ENCODE data around the gene ARHGAP15. TPM values are rescaled to one million over a fixed set of nuclear protein-coding genes. Genes with fewer than 3 reads are reported as not detected.

Gene ARHGAP15
- total and polyA plus RNA-seq, 3 experiments from 2014 or later = 41.3 to 328 (median 41.4) TPM

DNA sequence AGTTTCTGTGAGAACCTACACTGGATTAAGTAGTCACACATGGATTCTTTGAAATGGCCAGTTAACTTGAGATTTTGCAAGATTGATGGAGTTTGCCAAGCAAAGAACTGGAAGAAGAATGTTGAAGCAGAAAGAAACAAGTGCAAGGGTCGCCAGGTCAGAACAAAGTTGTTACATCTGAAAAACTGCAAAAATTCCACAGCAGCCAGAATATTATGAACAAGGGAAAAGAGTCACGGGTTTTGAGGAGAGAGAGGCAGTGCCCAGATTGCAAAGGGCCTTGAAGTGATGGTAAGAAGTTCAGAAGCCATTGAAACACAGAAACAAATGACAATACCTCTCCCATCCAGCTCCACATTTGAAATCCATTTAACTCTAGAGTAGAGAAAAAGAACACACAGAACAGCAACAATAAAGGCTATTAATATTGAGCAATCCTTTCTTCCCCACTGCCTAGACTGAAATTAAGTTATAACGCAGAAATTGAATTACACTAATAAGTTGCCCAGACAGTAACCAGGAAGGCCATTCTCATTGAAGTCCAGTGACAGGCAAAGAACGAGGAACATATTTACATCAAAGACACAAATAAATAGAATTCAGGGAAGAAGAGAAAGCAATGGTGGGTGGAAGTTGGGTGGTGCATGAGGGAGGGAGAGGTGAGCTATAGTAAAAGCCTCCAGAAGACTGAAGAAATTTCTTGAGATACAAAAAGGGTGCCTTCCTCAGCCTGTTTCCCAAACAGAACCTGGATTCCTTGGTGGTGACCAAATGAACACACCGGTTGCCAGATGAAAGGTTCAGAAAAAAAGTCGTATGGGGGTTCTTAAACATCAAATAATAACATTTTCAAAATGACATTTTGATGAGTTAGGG is 80.6 kb downstream of the ARHGAP15 start:
- ChIA-PET CTCF (interaction anchor here (1.0 to 1.4 kb wide), 2 partner anchors 13 kb away, joined by 3 to 4 read pairs; no protein-coding TSS in a partner anchor), POLR2A (no interaction called here)
- DNase-seq = no peak
- H3K27ac Mint-ChIP-seq = peak overlapping the region in 4 of 8 donors; percentile 11 to 35 (median 20)
- no peak overlapping the region for H3K27ac ChIP-seq (ENCODE audit: low read depth, low read length)
- H3K9me3 Mint-ChIP-seq = no peaks in the 10 kb centered on the region
- no peaks in the 10 kb centered on the region for H3K36me3 ChIP-seq (ENCODE audit: insufficient read depth, low read length)
- H3K4me1 ChIP-seq (ENCODE audit: insufficient read depth, low read length) = peaks cover 16% of the 10 kb centered on the region
- H3K4me1 Mint-ChIP-seq = peaks cover 45 to 79% (median 70%) of the 10 kb centered on the region in 3 donors
- no peaks in the 10 kb centered on the region for H3K9me3 ChIP-seq (ENCODE audit: low read length)
- no peaks in the 10 kb centered on the region for H3K27me3 ChIP-seq (ENCODE audit: insufficient read depth, low read length, poor library complexity, severe bottlenecking)
- no peaks in the 10 kb centered on the region for H3K27me3 Mint-ChIP-seq
- no peak overlapping the region for H3K4me3 Mint-ChIP-seq
- peaks cover 13 to 57% (median 21%) of the 10 kb centered on the region in 3 donors for H3K36me3 Mint-ChIP-seq
- H3K4me3 ChIP-seq (ENCODE audit: low read length) = no peak overlapping the region

DNA sequence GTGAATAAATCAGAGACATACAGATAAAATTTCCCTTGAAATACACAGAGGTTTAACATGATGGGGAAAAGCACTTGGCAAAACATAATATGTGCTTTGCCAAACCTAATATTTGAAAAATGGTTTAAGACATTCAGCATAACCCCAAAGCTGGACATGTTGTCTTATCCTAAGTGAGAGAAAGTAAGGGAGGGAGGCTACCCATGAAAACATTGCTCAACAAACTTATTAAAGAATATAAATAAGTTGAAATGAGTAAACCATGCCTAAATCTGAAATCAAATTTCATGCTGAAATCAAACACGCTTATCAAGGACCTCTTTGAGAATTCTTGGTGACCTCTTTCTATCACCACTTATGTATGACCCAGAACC is 81.2 kb downstream of the ARHGAP15 start:
- peak overlapping the region in 2 of 8 donors; percentile 19 to 35 for H3K27ac Mint-ChIP-seq
- POLR2A ChIA-PET = no interaction called here

GRCh38 chr2:143217512-143218115 is 88.4 kb downstream of the ARHGAP15 start:
- H3K4me3 Mint-ChIP-seq = peak overlapping the region in 3 of 7 donors; percentile 19 to 72 (median 24)
- ChIA-PET CTCF (interaction anchor here (0.8 to 3.1 kb wide), 5 partner anchors 10 to 105 kb away, joined by 3 to 15 read pairs (median 3); no protein-coding TSS in a partner anchor), POLR2A (no interaction called here)
- no peaks in the 10 kb centered on the region for H3K9me3 Mint-ChIP-seq
- no peaks in the 10 kb centered on the region for H3K27me3 Mint-ChIP-seq
- peaks cover 6% of the 10 kb centered on the region for H3K4me1 ChIP-seq (ENCODE audit: insufficient read depth, low read length)
- H3K9me3 ChIP-seq (ENCODE audit: low read length) = no peaks in the 10 kb centered on the region
- H3K36me3 Mint-ChIP-seq = peaks cover 11 to 62% (median 19%) of the 10 kb centered on the region in 3 donors
- no peak overlapping the region for H3K27ac ChIP-seq (ENCODE audit: low read depth, low read length)
- H3K4me1 Mint-ChIP-seq = peaks cover 44 to 68% (median 67%) of the 10 kb centered on the region in 3 donors
- H3K36me3 ChIP-seq (ENCODE audit: insufficient read depth, low read length) = no peaks in the 10 kb centered on the region
- H3K27ac Mint-ChIP-seq = peak overlapping the region; percentile 33 to 90 (median 68)
- no peak overlapping the region for H3K4me3 ChIP-seq (ENCODE audit: low read length)
- no peak for DNase-seq
- no peaks in the 10 kb centered on the region for H3K27me3 ChIP-seq (ENCODE audit: insufficient read depth, low read length, poor library complexity, severe bottlenecking)

More for the DNA sequence above, 81.2 kb downstream of the ARHGAP15 start:
- CTCF ChIA-PET = interaction anchor here (1.4 kb wide), 1 partner anchor 12 kb away, joined by 4 read pairs; no protein-coding TSS in a partner anchor
- Histone ChIP-seq H3K4me1 (ENCODE audit: insufficient read depth, low read length) (peaks cover 11% of the 10 kb centered on the region), H3K27ac (ENCODE audit: low read depth, low read length) (no peak overlapping the region), H3K36me3 (ENCODE audit: insufficient read depth, low read length) (no peaks in the 10 kb centered on the region), H3K4me3 (ENCODE audit: low read length) (no peak overlapping the region), H3K27me3 (ENCODE audit: insufficient read depth, low read length, poor library complexity, severe bottlenecking) (no peaks in the 10 kb centered on the region), H3K9me3 (ENCODE audit: low read length) (no peaks in the 10 kb centered on the region)
- Mint-ChIP-seq H3K9me3 (no peaks in the 10 kb centered on the region), H3K4me3 (no peak overlapping the region), H3K36me3 (peaks cover 13 to 56% (median 26%) of the 10 kb centered on the region in 3 donors), H3K4me1 (peaks cover 42 to 79% (median 70%) of the 10 kb centered on the region in 3 donors), H3K27me3 (no peaks in the 10 kb centered on the region)
- no peak for DNase-seq

- H3K4me3 Mint-ChIP-seq = no peak overlapping the region
- H3K9me3 Mint-ChIP-seq = no peaks in the 10 kb centered on the region
- Histone ChIP-seq H3K4me3 (ENCODE audit: low read length) (no peak overlapping the region), H3K4me1 (ENCODE audit: insufficient read depth, low read length) (peaks cover 13% of the 10 kb centered on the region), H3K27me3 (ENCODE audit: insufficient read depth, low read length, poor library complexity, severe bottlenecking) (no peaks in the 10 kb centered on the region), H3K27ac (ENCODE audit: low read depth, low read length) (no peak overlapping the region), H3K9me3 (ENCODE audit: low read length) (no peaks in the 10 kb centered on the region), H3K36me3 (ENCODE audit: insufficient read depth, low read length) (no peaks in the 10 kb centered on the region)
- DNase-seq = no peak
- H3K4me1 Mint-ChIP-seq = peaks cover 50 to 74% (median 72%) of the 10 kb centered on the region in 3 donors
- no peaks in the 10 kb centered on the region for H3K27me3 Mint-ChIP-seq
- peaks cover 11 to 59% (median 15%) of the 10 kb centered on the region in 3 donors for H3K36me3 Mint-ChIP-seq
- peak overlapping the region in 2 of 8 donors; percentile 32 to 41 for H3K27ac Mint-ChIP-seq
- CTCF ChIA-PET = interaction anchor here (1.0 kb wide), 1 partner anchor 40 kb away, joined by 3 read pairs; no protein-coding TSS in a partner anchor
- POLR2A ChIA-PET = no interaction called here
Measured at GRCh38 chr2:143218621-143219020, 89.4 kb downstream of the ARHGAP15 start.

DNA sequence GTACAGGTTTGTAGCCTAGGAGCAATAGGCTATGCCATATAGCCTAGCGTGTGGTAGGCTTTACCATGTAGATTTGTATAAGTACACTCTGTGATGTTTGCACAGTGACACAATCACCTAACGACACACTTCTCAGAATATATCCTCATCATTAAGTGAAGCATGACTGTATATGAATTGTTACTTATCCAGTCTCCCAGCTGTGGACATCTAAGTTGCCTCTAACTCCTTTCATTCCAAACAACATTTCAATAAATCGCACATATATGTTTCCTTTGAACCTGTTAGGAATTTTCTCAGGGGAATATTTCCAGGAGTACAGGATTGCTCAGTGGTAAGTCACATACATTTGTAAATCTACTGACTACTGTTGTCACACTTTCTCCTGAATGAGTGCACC is 90.0 kb downstream of the ARHGAP15 start:
- Histone ChIP-seq H3K4me3 (ENCODE audit: low read length) (no peak overlapping the region), H3K27ac (ENCODE audit: low read depth, low read length) (no peak overlapping the region), H3K9me3 (ENCODE audit: low read length) (no peaks in the 10 kb centered on the region), H3K27me3 (ENCODE audit: insufficient read depth, low read length, poor library complexity, severe bottlenecking) (no peaks in the 10 kb centered on the region), H3K36me3 (ENCODE audit: insufficient read depth, low read length) (no peaks in the 10 kb centered on the region), H3K4me1 (ENCODE audit: insufficient read depth, low read length) (peaks cover 15% of the 10 kb centered on the region)
- no peaks in the 10 kb centered on the region for H3K27me3 Mint-ChIP-seq
- no peak overlapping the region for H3K4me3 Mint-ChIP-seq
- H3K9me3 Mint-ChIP-seq = no peaks in the 10 kb centered on the region
- no peak for DNase-seq
- peaks cover 54 to 75% (median 75%) of the 10 kb centered on the region in 3 donors for H3K4me1 Mint-ChIP-seq
- ChIA-PET CTCF (no interaction called here), POLR2A (no interaction called here)
- H3K36me3 Mint-ChIP-seq = peaks cover 11 to 60% (median 15%) of the 10 kb centered on the region in 3 donors
- H3K27ac Mint-ChIP-seq = peak overlapping the region in 3 of 8 donors; percentile 2 to 49 (median 10)

GRCh38 chr2:143223556-143223955 is 94.3 kb downstream of the ARHGAP15 start:
- H3K27ac ChIP-seq (ENCODE audit: low read depth, low read length) = no peak overlapping the region
- no peaks in the 10 kb centered on the region for H3K27me3 Mint-ChIP-seq
- peaks cover 32% of the 10 kb centered on the region for H3K4me1 ChIP-seq (ENCODE audit: insufficient read depth, low read length)
- H3K4me3 ChIP-seq (ENCODE audit: low read length) = no peak overlapping the region
- POLR2A ChIA-PET = interaction anchor here (1.1 kb wide), 1 partner anchor 24 kb away, joined by 3 read pairs; no protein-coding TSS in a partner anchor
- DNase-seq = no peak
- peaks cover 42 to 74% (median 58%) of the 10 kb centered on the region in 3 donors for H3K4me1 Mint-ChIP-seq
- no peaks in the 10 kb centered on the region for H3K9me3 ChIP-seq (ENCODE audit: low read length)
- CTCF ChIA-PET = interaction anchor here (1.3 to 6.8 kb wide), 6 partner anchors 23 to 111 kb away, joined by 3 to 39 read pairs (median 14); no protein-coding TSS in a partner anchor
- H3K27me3 ChIP-seq (ENCODE audit: insufficient read depth, low read length, poor library complexity, severe bottlenecking) = no peaks in the 10 kb centered on the region
- H3K36me3 Mint-ChIP-seq = peaks cover 0 to 40% (median 2%) of the 10 kb centered on the region in 3 donors
- H3K9me3 Mint-ChIP-seq = no peaks in the 10 kb centered on the region
- H3K36me3 ChIP-seq (ENCODE audit: insufficient read depth, low read length) = peaks cover 2% of the 10 kb centered on the region
- H3K27ac Mint-ChIP-seq = peak overlapping the region in 6 of 8 donors; percentile 4 to 77 (median 31)
- no peak overlapping the region for H3K4me3 Mint-ChIP-seq

DNA sequence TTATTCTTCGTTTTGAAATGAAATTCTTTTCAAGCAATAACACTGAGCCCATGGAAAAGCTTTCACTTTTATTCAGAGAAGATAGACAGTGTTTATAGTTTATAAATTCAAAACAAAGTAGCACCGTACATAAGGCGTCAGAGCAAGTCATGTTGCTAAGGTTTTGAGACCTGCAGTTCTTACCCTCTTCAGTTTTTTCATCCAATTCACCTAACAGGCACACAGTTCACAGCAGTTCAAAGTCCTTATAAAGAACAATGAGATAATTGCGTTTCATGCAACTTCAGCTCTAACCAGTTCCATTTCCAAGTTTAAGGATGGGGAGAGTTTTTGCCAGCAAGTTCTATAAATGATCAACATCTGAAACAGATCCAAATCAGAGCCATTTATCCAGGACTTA is 96.7 kb downstream of the ARHGAP15 start:
- peaks cover 32% of the 10 kb centered on the region for H3K4me1 ChIP-seq (ENCODE audit: insufficient read depth, low read length)
- POLR2A ChIA-PET = no interaction called here
- no peak for DNase-seq
- CTCF ChIA-PET = interaction anchor here (1.2 to 6.8 kb wide), 4 partner anchors 26 to 191 kb away, joined by 3 to 39 read pairs (median 3); no protein-coding TSS in a partner anchor
- Mint-ChIP-seq H3K27ac (peak overlapping the region; percentile 14 to 69 (median 46)), H3K9me3 (no peaks in the 10 kb centered on the region), H3K36me3 (peaks cover 7 to 45% (median 10%) of the 10 kb centered on the region in 3 donors), H3K27me3 (no peaks in the 10 kb centered on the region), H3K4me3 (peak overlapping the region in 3 of 7 donors; percentile 8 to 21 (median 9)), H3K4me1 (peaks cover 40 to 75% (median 71%) of the 10 kb centered on the region in 3 donors)
- H3K4me3 ChIP-seq (ENCODE audit: low read length) = no peak overlapping the region
- H3K27ac ChIP-seq (ENCODE audit: low read depth, low read length) = no peak overlapping the region
- no peaks in the 10 kb centered on the region for H3K27me3 ChIP-seq (ENCODE audit: insufficient read depth, low read length, poor library complexity, severe bottlenecking)
- H3K36me3 ChIP-seq (ENCODE audit: insufficient read depth, low read length) = peaks cover 21% of the 10 kb centered on the region
- no peaks in the 10 kb centered on the region for H3K9me3 ChIP-seq (ENCODE audit: low read length)

All from CD8-positive, alpha-beta memory T cell (primary cell).